Endothelial cell of umbilical vein (primary cell): ENCODE data around the gene PYGO2. TPM values are rescaled to one million over a fixed set of nuclear protein-coding genes. Genes with fewer than 3 reads are reported as not detected.

Experiments used
- BruUV-seq: library from RNA; stranded (reverse); fragments of 400-500 nt; replicated peaks from 2 replicates; lab custom pipeline; 2021; lab: Mats Ljungman, UMichigan
- CTCF ChIA-PET: fragments of 300-600, 350-600 bp; sonication (Branson Sonifier 250); formaldehyde crosslinking; loops from one replicate; lab custom pipeline; 2021; ENCODE audit warnings: antibody characterized with exemption, inconsistent platforms; lab: Charles Lee
- POLR2A ChIA-PET: fragments of 300-600, 350-600 bp; sonication (Branson Sonifier 250); formaldehyde crosslinking; loops from one replicate; lab custom pipeline; 2021; ENCODE audit warnings: antibody characterized with exemption, inconsistent platforms; lab: Charles Lee
- DNase-seq: peaks from one replicate; pipeline ENCODE4 v3.0.0-alpha.2; 2011; ENCODE audit warnings: low read depth, low spot score
- FAIRE-seq: peaks from 2 replicates; lab custom pipeline; 2011; peaks lifted over from hg19 to GRCh38; lab: Jason Lieb, UNC
- H2AFZ ChIP-seq: 2 replicates; pipeline ENCODE4 v1.6.0; 2012; ENCODE audit warnings: low read depth, low read length, control low read depth, inconsistent platforms
- H3K27ac ChIP-seq: 2 replicates; pipeline ENCODE4 v1.5.1; 2011; ENCODE audit warnings: low read depth, mild to moderate bottlenecking, control low read depth, low read length, moderate library complexity; ENCODE audit not compliant: insufficient read depth
- H3K27me3 ChIP-seq, 2 experiments: 2 replicates each; pipeline versions ENCODE4 v1.6.0 to v1.6.1; 2011; ENCODE audit warnings: low read length in 2 of 2, mixed read lengths in 1 of 2; ENCODE audit not compliant: control insufficient read depth in 2 of 2, insufficient read depth in 2 of 2
- H3K36me3 ChIP-seq, 2 experiments: 2 replicates in 1 of 2; 3 replicates in 1 of 2; pipeline ENCODE4 v1.5.1; 2011; ENCODE audit warnings: low read length in 2 of 2, mild to moderate bottlenecking in 1 of 2, moderate library complexity in 1 of 2; ENCODE audit not compliant: control insufficient read depth in 2 of 2, insufficient read depth in 2 of 2; ENCODE audit errors: extremely low read depth in 1 of 2
- H3K4me1 ChIP-seq: 3 replicates; pipeline ENCODE4 v1.5.1; 2011; ENCODE audit warnings: mild to moderate bottlenecking, low read length; ENCODE audit not compliant: control insufficient read depth, insufficient read depth; ENCODE audit errors: extremely low read depth
- H3K4me2 ChIP-seq: 2 replicates; pipeline ENCODE4 v1.6.1; 2011; ENCODE audit warnings: low read length, control low read depth, mixed read lengths; ENCODE audit not compliant: insufficient read depth
- H3K4me3 ChIP-seq, 3 experiments: fragments of 200-600 bp in 1 of 3; sonication (generic), shearing (Covaris generic) in 1 of 3; replicated peaks in 1 of 3; 2 replicates each; pipeline ENCODE4 v1.5.1; 2011 to 2016; ENCODE audit warnings: control low read depth in 3 of 3, low read length in 3 of 3, mild to moderate bottlenecking in 2 of 3, inconsistent platforms in 1 of 3, low read depth in 1 of 3, moderate library complexity in 1 of 3; ENCODE audit not compliant: insufficient read depth in 1 of 3
- H3K79me2 ChIP-seq: 2 replicates; pipeline ENCODE4 v1.6.0; 2012; ENCODE audit warnings: low read length, inconsistent platforms; ENCODE audit not compliant: control insufficient read depth, insufficient read depth
- H3K9ac ChIP-seq: replicated peaks from 2 replicates; pipeline ENCODE3; 2011; ENCODE audit warnings: low read length, control low read depth; ENCODE audit not compliant: insufficient read depth; ENCODE audit errors: extremely low read depth
- H3K9me1 ChIP-seq: replicated peaks from 3 replicates; pipeline ENCODE4 v1.6.0; 2011; ENCODE audit warnings: mild to moderate bottlenecking, low read length; ENCODE audit not compliant: control insufficient read depth, insufficient read depth; ENCODE audit errors: extremely low read depth
- H3K9me3 ChIP-seq: replicated peaks from 2 replicates; pipeline ENCODE4 v1.5.1; 2012; ENCODE audit warnings: low read length, inconsistent platforms; ENCODE audit not compliant: control insufficient read depth, insufficient read depth
- H4K20me1 ChIP-seq: replicated peaks from 2 replicates; pipeline ENCODE3; 2011; ENCODE audit warnings: mild to moderate bottlenecking, low read length; ENCODE audit not compliant: control insufficient read depth, insufficient read depth; ENCODE audit errors: extremely low read depth
- CTCF ChIP-seq, 2 donors: IDR thresholded peaks; 1 replicate in 1 of 2; 2 replicates in 1 of 2; pipeline ENCODE4 v1.5.1; 2011; ENCODE audit warnings: low read length in 2 of 2, mild to moderate bottlenecking in 2 of 2, moderate library complexity in 2 of 2, control low read depth in 1 of 2, inconsistent platforms in 1 of 2, low read depth in 1 of 2; ENCODE audit not compliant: insufficient read depth in 1 of 2; ENCODE audit errors: extremely low read depth in 1 of 2
- FOS ChIP-seq: IDR thresholded peaks from 2 replicates; pipeline ENCODE4 v1.6.1; 2011; ENCODE audit warnings: mild to moderate bottlenecking, low read length, moderate library complexity, borderline replicate concordance; ENCODE audit not compliant: insufficient read depth
- dilution Hi-C: fragments of 300-500 bp; cut with MboI; formaldehyde crosslinking; loops from one replicate; pipeline ENCODE4 v1.15.0; 2019; ENCODE audit warnings: low sequenced_read_pairs; ENCODE audit not compliant: extremely low pct_ligation_motif_present
- intact Hi-C: fragments of 100-400 bp; cut with micrococcal nuclease; formaldehyde crosslinking; loops from one replicate; pipeline ENCODE4 v1.10.0; 2022
- polyA plus RNA-seq, 4 experiments: library from polyadenylated mRNA; depleted of rRNA in 3 of 4; stranded (reverse) in 3 of 4; unstranded in 1 of 4; fragments of >200 nt; gene quantifications; 2 replicates each; pipeline versions ENCODE4 v1.2.1 to v1.2.3, GENCODE V29; 2011 to 2012; ENCODE audit warnings: missing spikeins in 1 of 4
- total RNA-seq: library from RNA; stranded (reverse); gene quantifications from 2 replicates; pipeline ENCODE4 v1.2.3, GENCODE V29; 2021

The PYGO2 gene
- total and polyA plus RNA-seq, 2 donors (not counting 3 experiments of a cell fraction or from before 2014, with no cell fraction given): 19.3 to 21.5 TPM

- Histone ChIP-seq H3K36me3 (no peaks in the 10 kb centered on the region), H3K27ac (peak within 1 kb of the TSS; percentile 63), H3K4me3 (peak within 1 kb of the TSS; percentile 57 to 94 (median 65)), H2AFZ (peak within 1 kb of the TSS; percentile 93), H4K20me1 (no peaks in the 10 kb centered on the region), H3K9ac (peak within 1 kb of the TSS; percentile 69), H3K4me2 (peak within 1 kb of the TSS; percentile 87), H3K79me2 (peaks cover 16% of the 10 kb centered on the region), H3K27me3 (no peaks in the 10 kb centered on the region), H3K4me1 (peaks cover 25% of the 10 kb centered on the region), H3K9me3 (no peaks in the 10 kb centered on the region), H3K9me1 (no peaks in the 10 kb centered on the region)
- DNase-seq (peak; percentile 54), FAIRE-seq (peak; percentile 48)
- CTCF ChIA-PET: interaction anchor here (1.0 to 6.5 kb wide), 5 partner anchors 9 to 82 kb away, joined by 3 to 87 read pairs (median 4); partner anchors contain the start of genes LENEP, PYGO2 and SHC1
- TF ChIP-seq CTCF (IDR thresholded peaks at IDR 0.05; ENCODE audit: extremely low read depth in 1 of 2, insufficient read depth in 1 of 2, low read depth in 1 of 2, low read length in 2 of 2) (no peak), FOS (no peak)
- no TSS peak for BruUV-seq
- POLR2A ChIA-PET: no interaction called here
- intact Hi-C loops (loop anchor here (1.0 to 5.0 kb wide), 8 partner anchors 15 to 445 kb away; partner anchors contain the start of genes ADAM15, PBXIP1 and UBE2Q1), dilution Hi-C loops (no loop called here)
These were observed 41.1 kb upstream of the PYGO2 start, which contains the start of gene ZBTB7B for GRCh38 chr1:155002464-155003226. Gene ZBTB7B (plus strand): TSS chr1:155002802. CDS start chr1:155014661, 11,859 bp downstream.
